ENCODE data around the gene SH3RF3. TPM values are rescaled to one million over a fixed set of nuclear protein-coding genes. Genes with fewer than 3 reads are reported as not detected.

The SH3RF3 gene
- total RNA-seq, 1 experiment from 2014 or later, result not detected

DNA sequence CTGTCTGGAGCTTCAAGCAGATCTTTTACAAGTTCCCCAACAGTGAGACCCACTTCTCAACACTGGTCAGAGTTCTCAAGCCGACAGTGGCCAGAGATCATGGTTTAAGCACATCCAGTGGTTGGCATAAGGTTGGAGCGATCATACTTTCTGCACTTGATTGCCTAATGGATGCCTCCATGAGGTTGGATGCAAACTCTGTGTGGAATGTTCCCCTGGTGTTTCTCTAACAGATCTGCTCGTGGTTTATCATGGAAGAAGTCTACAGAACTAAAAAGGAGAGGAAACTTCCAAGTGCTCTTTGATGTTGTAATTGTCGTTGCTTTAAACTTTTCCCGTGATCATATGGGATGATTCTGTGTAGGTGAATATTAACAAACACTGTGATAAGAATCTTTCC, 60.7 kb downstream of the SH3RF3 start:
- Histone ChIP-seq H2AFZ (ENCODE audit: low read depth, low read length, poor library complexity, severe bottlenecking) (no peak overlapping the region), H3K36me3 (ENCODE audit: control insufficient read depth in 1 of 2, insufficient read depth in 2 of 2, low read length in 2 of 2) (no peaks in the 10 kb centered on the region), H3K27me3 (ENCODE audit: insufficient read depth, low read length) (peaks cover 13% of the 10 kb centered on the region), H4K20me1 (ENCODE audit: insufficient read depth) (no peaks in the 10 kb centered on the region), H3K27ac (ENCODE audit: low read depth, low read length) (no peak overlapping the region), H3K9me2 (ENCODE audit: insufficient read depth) (no peaks in the 10 kb centered on the region), H3K79me2 (ENCODE audit: insufficient read depth, low read length) (no peaks in the 10 kb centered on the region), H3K9ac (ENCODE audit: low read length) (no peak overlapping the region), H3K4me1 (ENCODE audit: control insufficient read depth in 1 of 2, insufficient read depth in 2 of 2, low read length in 2 of 2) (no peaks in the 10 kb centered on the region), H3K9me3 (ENCODE audit: control insufficient read depth in 1 of 2, insufficient read depth in 1 of 2, low read depth in 1 of 2, low read length in 2 of 2) (no peaks in the 10 kb centered on the region), H3K4me3 (replicated peaks in 1 of 2; ENCODE audit: low read depth in 1 of 2, low read length in 2 of 2) (no peak overlapping the region), H3K4me2 (ENCODE audit: low read length) (no peak overlapping the region)
- RAD21 ChIA-PET (ENCODE audit: low non-redundant PET in 1 of 2, low total read pairs in 2 of 2, uncharacterized antibody in 2 of 2, unreplicated experiment in 2 of 2), result no interaction called here
- no peak for TF ChIP-seq RAD21 (IDR thresholded peaks at IDR 0.05; ENCODE audit: low read depth)
- TF ChIP-seq CEBPB (IDR thresholded peaks at IDR 0.05; ENCODE audit: low read depth), result no peak
- TF ChIP-seq, protein P1, sequence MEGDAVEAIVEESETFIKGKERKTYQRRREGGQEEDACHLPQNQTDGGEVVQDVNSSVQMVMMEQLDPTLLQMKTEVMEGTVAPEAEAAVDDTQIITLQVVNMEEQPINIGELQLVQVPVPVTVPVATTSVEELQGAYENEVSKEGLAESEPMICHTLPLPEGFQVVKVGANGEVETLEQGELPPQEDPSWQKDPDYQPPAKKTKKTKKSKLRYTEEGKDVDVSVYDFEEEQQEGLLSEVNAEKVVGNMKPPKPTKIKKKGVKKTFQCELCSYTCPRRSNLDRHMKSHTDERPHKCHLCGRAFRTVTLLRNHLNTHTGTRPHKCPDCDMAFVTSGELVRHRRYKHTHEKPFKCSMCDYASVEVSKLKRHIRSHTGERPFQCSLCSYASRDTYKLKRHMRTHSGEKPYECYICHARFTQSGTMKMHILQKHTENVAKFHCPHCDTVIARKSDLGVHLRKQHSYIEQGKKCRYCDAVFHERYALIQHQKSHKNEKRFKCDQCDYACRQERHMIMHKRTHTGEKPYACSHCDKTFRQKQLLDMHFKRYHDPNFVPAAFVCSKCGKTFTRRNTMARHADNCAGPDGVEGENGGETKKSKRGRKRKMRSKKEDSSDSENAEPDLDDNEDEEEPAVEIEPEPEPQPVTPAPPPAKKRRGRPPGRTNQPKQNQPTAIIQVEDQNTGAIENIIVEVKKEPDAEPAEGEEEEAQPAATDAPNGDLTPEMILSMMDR (IDR thresholded peaks at IDR 0.05 in 2 of 3, conservative IDR thresholded peaks at IDR 0.05 in 1 of 3; ENCODE audit: borderline replicate concordance in 1 of 3, insufficient read depth in 1 of 3, low read depth in 2 of 3, low read length in 2 of 3), result no peak
- TF ChIP-seq SP1 (IDR thresholded peaks at IDR 0.05; ENCODE audit: low read depth), result no peak
- no peak for TF ChIP-seq FOSL1 (IDR thresholded peaks at IDR 0.05; ENCODE audit: low read depth)
- no peak for TF ChIP-seq SIN3A (IDR thresholded peaks at IDR 0.05; ENCODE audit: low read depth)
- ATAC-seq (no peak), DNase-seq (ENCODE audit: low read depth, low spot score) (no peak)
- intact Hi-C loops (cut with micrococcal nuclease), result no loop called here
- POLR2A ChIA-PET, result no interaction called here
- CTCF ChIA-PET, result no interaction called here
- BruUV-seq (replicated peaks), result no TSS peak

DNA sequence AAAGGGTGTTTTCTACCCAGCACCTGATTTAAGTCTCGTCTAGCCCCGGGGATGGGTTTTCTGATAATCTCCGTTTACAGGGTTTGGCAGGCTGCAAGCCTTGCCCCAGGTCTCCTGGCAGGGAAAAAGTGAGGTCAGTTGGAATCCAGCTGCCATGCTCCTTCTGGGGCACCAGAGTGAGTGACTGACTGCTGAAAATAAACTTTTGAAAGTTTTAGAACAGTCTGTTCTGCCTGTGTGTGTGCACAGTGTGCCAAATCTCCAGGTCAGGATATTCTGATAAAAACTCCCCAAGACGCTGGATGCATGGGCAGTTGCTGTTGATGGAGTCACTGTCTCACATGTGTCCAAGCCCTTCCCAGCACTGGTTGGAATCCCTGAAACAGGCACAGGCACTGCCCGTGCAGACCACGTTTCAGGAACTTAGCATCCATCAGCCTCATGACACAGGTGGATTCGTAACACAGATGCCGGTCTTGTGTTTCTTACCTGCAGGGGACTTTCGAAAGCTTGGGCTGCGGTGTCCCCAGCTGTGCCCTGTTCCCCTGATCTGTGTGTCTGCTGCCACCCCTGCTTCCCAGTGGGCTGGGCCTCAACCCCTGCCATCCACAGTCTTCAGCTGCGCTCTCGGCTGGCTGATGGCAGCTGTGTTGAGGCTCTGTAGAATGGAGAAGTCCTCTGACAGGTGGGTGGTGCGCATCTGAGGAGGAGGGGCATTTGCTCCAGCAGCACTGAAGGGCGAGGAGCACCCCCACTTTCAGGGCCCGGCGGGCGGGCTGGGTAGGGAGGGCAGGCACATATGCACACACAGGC, 65.0 kb downstream of the SH3RF3 start:
- POLR2A ChIA-PET, result no interaction called here
- peaks cover 13% of the 10 kb centered on the region; the same call in 1 of the 2 replicates for H3K27me3 ChIP-seq (ENCODE audit: insufficient read depth, low read length)
- no peak for DNase-seq (ENCODE audit: low read depth, low spot score)
- RAD21 ChIA-PET (ENCODE audit: low non-redundant PET in 1 of 2, low total read pairs in 2 of 2, uncharacterized antibody in 2 of 2, unreplicated experiment in 2 of 2), result no interaction called here
- H3K9me3 ChIP-seq (ENCODE audit: control insufficient read depth in 1 of 2, insufficient read depth in 1 of 2, low read depth in 1 of 2, low read length in 2 of 2), result no peaks in the 10 kb centered on the region
- no peak overlapping the region for H3K27ac ChIP-seq (ENCODE audit: low read depth, low read length)
- H3K36me3 ChIP-seq (ENCODE audit: control insufficient read depth in 1 of 2, insufficient read depth in 2 of 2, low read length in 2 of 2), result no peaks in the 10 kb centered on the region
- H3K9me2 ChIP-seq (ENCODE audit: insufficient read depth), result no peaks in the 10 kb centered on the region
- intact Hi-C loops (cut with micrococcal nuclease), result no loop called here
- H3K79me2 ChIP-seq (ENCODE audit: insufficient read depth, low read length), result no peaks in the 10 kb centered on the region
- CTCF ChIA-PET, result no interaction called here
- no TSS peak for BruUV-seq (replicated peaks)
- no peak overlapping the region for H3K9ac ChIP-seq (ENCODE audit: low read length)
- ATAC-seq, result no peak
- H3K4me1 ChIP-seq (ENCODE audit: control insufficient read depth in 1 of 2, insufficient read depth in 2 of 2, low read length in 2 of 2), result no peaks in the 10 kb centered on the region
- no peaks in the 10 kb centered on the region for H4K20me1 ChIP-seq (ENCODE audit: insufficient read depth)
- no peak overlapping the region for H2AFZ ChIP-seq (ENCODE audit: low read depth, low read length, poor library complexity, severe bottlenecking)
- no peak overlapping the region for H3K4me2 ChIP-seq (ENCODE audit: low read length)
- H3K4me3 ChIP-seq (replicated peaks in 1 of 2; ENCODE audit: low read depth in 1 of 2, low read length in 2 of 2), result no peak overlapping the region
- no peak for TF ChIP-seq EGR1 (IDR thresholded peaks at IDR 0.05; ENCODE audit: low read depth)
- TF ChIP-seq, protein P2, sequence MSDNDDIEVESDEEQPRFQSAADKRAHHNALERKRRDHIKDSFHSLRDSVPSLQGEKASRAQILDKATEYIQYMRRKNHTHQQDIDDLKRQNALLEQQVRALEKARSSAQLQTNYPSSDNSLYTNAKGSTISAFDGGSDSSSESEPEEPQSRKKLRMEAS (IDR thresholded peaks at IDR 0.05), result no peak
- TF ChIP-seq RAD21 (IDR thresholded peaks at IDR 0.05; ENCODE audit: low read depth), result no peak
- no peak for TF ChIP-seq ZNF274 (IDR thresholded peaks at IDR 0.05; ENCODE audit: low read depth, low read length)
- no peak for TF ChIP-seq JUND (IDR thresholded peaks at IDR 0.05)
- no peak for TF ChIP-seq SP1 (IDR thresholded peaks at IDR 0.05; ENCODE audit: low read depth)
- TF ChIP-seq, protein P3, sequence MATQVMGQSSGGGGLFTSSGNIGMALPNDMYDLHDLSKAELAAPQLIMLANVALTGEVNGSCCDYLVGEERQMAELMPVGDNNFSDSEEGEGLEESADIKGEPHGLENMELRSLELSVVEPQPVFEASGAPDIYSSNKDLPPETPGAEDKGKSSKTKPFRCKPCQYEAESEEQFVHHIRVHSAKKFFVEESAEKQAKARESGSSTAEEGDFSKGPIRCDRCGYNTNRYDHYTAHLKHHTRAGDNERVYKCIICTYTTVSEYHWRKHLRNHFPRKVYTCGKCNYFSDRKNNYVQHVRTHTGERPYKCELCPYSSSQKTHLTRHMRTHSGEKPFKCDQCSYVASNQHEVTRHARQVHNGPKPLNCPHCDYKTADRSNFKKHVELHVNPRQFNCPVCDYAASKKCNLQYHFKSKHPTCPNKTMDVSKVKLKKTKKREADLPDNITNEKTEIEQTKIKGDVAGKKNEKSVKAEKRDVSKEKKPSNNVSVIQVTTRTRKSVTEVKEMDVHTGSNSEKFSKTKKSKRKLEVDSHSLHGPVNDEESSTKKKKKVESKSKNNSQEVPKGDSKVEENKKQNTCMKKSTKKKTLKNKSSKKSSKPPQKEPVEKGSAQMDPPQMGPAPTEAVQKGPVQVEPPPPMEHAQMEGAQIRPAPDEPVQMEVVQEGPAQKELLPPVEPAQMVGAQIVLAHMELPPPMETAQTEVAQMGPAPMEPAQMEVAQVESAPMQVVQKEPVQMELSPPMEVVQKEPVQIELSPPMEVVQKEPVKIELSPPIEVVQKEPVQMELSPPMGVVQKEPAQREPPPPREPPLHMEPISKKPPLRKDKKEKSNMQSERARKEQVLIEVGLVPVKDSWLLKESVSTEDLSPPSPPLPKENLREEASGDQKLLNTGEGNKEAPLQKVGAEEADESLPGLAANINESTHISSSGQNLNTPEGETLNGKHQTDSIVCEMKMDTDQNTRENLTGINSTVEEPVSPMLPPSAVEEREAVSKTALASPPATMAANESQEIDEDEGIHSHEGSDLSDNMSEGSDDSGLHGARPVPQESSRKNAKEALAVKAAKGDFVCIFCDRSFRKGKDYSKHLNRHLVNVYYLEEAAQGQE (IDR thresholded peaks at IDR 0.05; ENCODE audit: low read depth), result no peak
- TF ChIP-seq ELF1 (IDR thresholded peaks at IDR 0.05; ENCODE audit: borderline replicate concordance, low read depth), result no peak
- TF ChIP-seq, protein P4, sequence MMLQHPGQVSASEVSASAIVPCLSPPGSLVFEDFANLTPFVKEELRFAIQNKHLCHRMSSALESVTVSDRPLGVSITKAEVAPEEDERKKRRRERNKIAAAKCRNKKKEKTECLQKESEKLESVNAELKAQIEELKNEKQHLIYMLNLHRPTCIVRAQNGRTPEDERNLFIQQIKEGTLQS (IDR thresholded peaks at IDR 0.05), result no peak
- TF ChIP-seq YY1 (IDR thresholded peaks at IDR 0.05; ENCODE audit: extremely low read depth, insufficient replicate concordance, low read depth, low read length), result no peak

Data from HCT116 (cell line).